ENCODE results near the gene USP54.

USP54 gene

GRCh38 chr10:73459683-73460314, 131.3 kb downstream of the USP54 start:
- no peak for DNase-seq

GRCh38 chr10:73456187-73456890, 134.8 kb downstream of the USP54 start:
- DNase-seq: no peak

- no peak for DNase-seq
These were observed 142.0 kb downstream of the USP54 start for GRCh38 chr10:73449113-73449512.

GRCh38 chr10:73448384-73448783, 142.8 kb downstream of the USP54 start:
- DNase-seq: no peak

All from inflammatory macrophage treated with lipopolysaccharide for 4 hours (primary cell).